H9 (cell line): Measurements from ENCODE around the gene AP4S1. TPM values are rescaled to one million over a fixed set of nuclear protein-coding genes. Genes with fewer than 3 reads are reported as not detected.

Source experiments
- DNase-seq: peaks from one replicate; pipeline ENCODE4 v3.0.0-alpha.2; 2017
- H2AFZ ChIP-seq: one replicate; pipeline ENCODE4 v1.6.1; 2013; ENCODE audit warnings: mild to moderate bottlenecking, low read length, control low read depth, moderate library complexity
- H2AK5ac ChIP-seq: 2 replicates; pipeline ENCODE4 v1.6.1; 2013; ENCODE audit warnings: low read length, control low read depth, mixed read lengths; ENCODE audit not compliant: insufficient read length
- H2BK120ac ChIP-seq: one replicate; pipeline ENCODE4 v1.6.1; 2013; ENCODE audit warnings: low read depth, mild to moderate bottlenecking, low read length, control low read depth, inconsistent platforms; ENCODE audit not compliant: poor library complexity, severe bottlenecking
- H2BK12ac ChIP-seq: 2 replicates; pipeline ENCODE4 v1.6.1; 2013; ENCODE audit warnings: low read length, control low read depth, mixed read lengths, low read depth; ENCODE audit not compliant: insufficient read length
- H2BK15ac ChIP-seq: 2 replicates; pipeline ENCODE4 v1.6.1; 2013; ENCODE audit warnings: low read depth, low read length, control low read depth
- H2BK20ac ChIP-seq: one replicate; pipeline ENCODE4 v1.6.1; 2013; ENCODE audit warnings: low read depth, mild to moderate bottlenecking, low read length, control low read depth, inconsistent platforms; ENCODE audit not compliant: poor library complexity, severe bottlenecking
- H2BK5ac ChIP-seq: 2 replicates; pipeline ENCODE4 v1.6.1; 2013; ENCODE audit warnings: low read length, control low read depth, mixed read lengths; ENCODE audit not compliant: insufficient read length
- H3K14ac ChIP-seq: 2 replicates; pipeline ENCODE4 v1.6.1; 2013; ENCODE audit warnings: low read length, control low read depth; ENCODE audit not compliant: insufficient read depth
- H3K18ac ChIP-seq: 2 replicates; pipeline ENCODE4 v1.6.1; 2013; ENCODE audit warnings: low read depth, mild to moderate bottlenecking, mixed read lengths, low read length, control low read depth; ENCODE audit not compliant: insufficient read length
- H3K23ac ChIP-seq: 2 replicates; pipeline ENCODE4 v1.6.1; 2013; ENCODE audit warnings: low read length, control low read depth, mixed read lengths, low read depth; ENCODE audit not compliant: insufficient read length
- H3K23me2 ChIP-seq: 2 replicates; pipeline ENCODE4 v1.6.1; 2013; ENCODE audit warnings: low read depth, mild to moderate bottlenecking, mixed read lengths, low read length, control low read depth; ENCODE audit not compliant: insufficient read length, poor library complexity, severe bottlenecking
- H3K27ac ChIP-seq: 2 replicates; pipeline ENCODE4 v1.5.1; 2013; ENCODE audit warnings: low read length, control low read depth, mixed read lengths, low read depth; ENCODE audit not compliant: insufficient read length
- H3K27me3 ChIP-seq: 2 replicates; pipeline ENCODE4 v1.6.1; 2013; ENCODE audit warnings: low read length, control low read depth, inconsistent platforms; ENCODE audit not compliant: insufficient read depth
- H3K4ac ChIP-seq: 2 replicates; pipeline ENCODE4 v1.6.1; 2013; ENCODE audit warnings: low read depth, mild to moderate bottlenecking, control low read depth, inconsistent platforms, low read length, moderate library complexity
- H3K4me1 ChIP-seq: 2 replicates; pipeline ENCODE4 v1.6.1; 2013; ENCODE audit warnings: low read length, control low read depth, inconsistent platforms; ENCODE audit not compliant: insufficient read depth
- H3K4me2 ChIP-seq: 2 replicates; pipeline ENCODE4 v1.6.1; 2013; ENCODE audit warnings: low read length, control low read depth, mixed read lengths; ENCODE audit not compliant: insufficient read length, insufficient read depth
- H3K56ac ChIP-seq: 2 replicates; pipeline ENCODE4 v1.6.1; 2013; ENCODE audit warnings: low read depth, mild to moderate bottlenecking, mixed read lengths, low read length, control low read depth; ENCODE audit not compliant: insufficient read length
- H3K79me1 ChIP-seq: 2 replicates; pipeline ENCODE4 v1.6.1; 2013; ENCODE audit warnings: low read depth, mild to moderate bottlenecking, moderate library complexity, low read length, control low read depth, inconsistent platforms; ENCODE audit not compliant: insufficient read depth, poor library complexity, severe bottlenecking
- H3K79me2 ChIP-seq: 2 replicates; pipeline ENCODE4 v1.6.1; 2013; ENCODE audit warnings: low read length, control low read depth, inconsistent platforms; ENCODE audit not compliant: insufficient read depth
- H3K9ac ChIP-seq: 2 replicates; pipeline ENCODE4 v1.6.1; 2013; ENCODE audit warnings: low read length, control low read depth, mixed read lengths; ENCODE audit not compliant: insufficient read length; ENCODE audit errors: extremely low read depth
- H3K9me3 ChIP-seq: one replicate; pipeline ENCODE4 v1.6.1; 2013; ENCODE audit warnings: low read depth, low read length, inconsistent platforms; ENCODE audit not compliant: control insufficient read depth
- H3T11ph ChIP-seq: one replicate; pipeline ENCODE4 v1.6.1; 2013; ENCODE audit warnings: mild to moderate bottlenecking, low read length, control low read depth, inconsistent platforms
- H4K20me1 ChIP-seq: one replicate; pipeline ENCODE4 v1.6.1; 2013; ENCODE audit not compliant: control insufficient read depth, insufficient read length, insufficient read depth
- H4K5ac ChIP-seq: 2 replicates; pipeline ENCODE4 v1.6.1; 2013; ENCODE audit warnings: low read depth, mild to moderate bottlenecking, mixed read lengths, low read length, control low read depth; ENCODE audit not compliant: insufficient read length
- H4K8ac ChIP-seq: replicated peaks from 2 replicates; pipeline ENCODE4 v1.6.1; 2013; ENCODE audit warnings: low read length, control low read depth, mixed read lengths, low read depth; ENCODE audit not compliant: insufficient read length
- H4K91ac ChIP-seq: 2 replicates; pipeline ENCODE4 v1.6.1; 2013; ENCODE audit warnings: low read depth, mild to moderate bottlenecking, moderate library complexity, mixed read lengths, low read length, control low read depth; ENCODE audit not compliant: insufficient read length
- H3K27ac Mint-ChIP-seq, 3 experiments: 2 replicates in 2 of 3; 3 replicates in 1 of 3; pipeline ENCODE4 v1.8.0; 2020 to 2021; ENCODE audit warnings: mixed read lengths in 3 of 3, mild to moderate bottlenecking in 1 of 3, moderate library complexity in 1 of 3
- H3K27me3 Mint-ChIP-seq: 2 replicates; pipeline ENCODE4 v1.8.0; 2021; ENCODE audit warnings: low read depth, mild to moderate bottlenecking, moderate library complexity, mixed read lengths
- H3K36me3 Mint-ChIP-seq, 3 experiments: 2 replicates in 2 of 3; 3 replicates in 1 of 3; pipeline ENCODE4 v1.8.0; 2020 to 2021; ENCODE audit warnings: low read depth in 3 of 3, mixed read lengths in 3 of 3; ENCODE audit not compliant: insufficient read depth in 1 of 3
- H3K4me1 Mint-ChIP-seq, 2 experiments: 2 replicates each; pipeline ENCODE4 v1.8.0; 2020; ENCODE audit warnings: mixed read lengths in 2 of 2
- H3K4me3 Mint-ChIP-seq, 2 experiments: 2 replicates in 1 of 2; 3 replicates in 1 of 2; pipeline ENCODE4 v1.8.0; 2020 to 2021; ENCODE audit warnings: mild to moderate bottlenecking in 2 of 2, mixed read lengths in 2 of 2, moderate library complexity in 1 of 2
- H3K9me3 Mint-ChIP-seq, 2 experiments: 2 replicates in 1 of 2; 3 replicates in 1 of 2; pipeline ENCODE4 v1.8.0; 2020; ENCODE audit warnings: mild to moderate bottlenecking in 2 of 2, mixed read lengths in 2 of 2, moderate library complexity in 1 of 2
- CTCF ChIP-seq: fragments of 200-600 bp; sonication (generic); conservative IDR thresholded peaks from 3 replicates; pipeline ENCODE4 v1.8.0; 2021; ENCODE audit warnings: antibody characterized with exemption, mild to moderate bottlenecking
- WGBS: extraction: QIAGEN DNeasy Blood & Tissue Kit; methylation state at CpG from one replicate; pipeline ENCODE4 v1.1.7; 2013; ENCODE audit warnings: missing lambda C conversion rate, low lambda C conversion rate, mixed read lengths; ENCODE audit not compliant: insufficient read length; ENCODE audit errors: extremely low coverage; 5-methylcytosine and 5-hydroxymethylcytosine counted together
- total RNA-seq: library from RNA; stranded (reverse); gene quantifications from 2 replicates; pipeline ENCODE4 v1.2.1, GENCODE V29; 2021

The AP4S1 gene
- total RNA-seq, 1 experiment from 2014 or later, result 13.7 TPM

- Histone ChIP-seq H3K56ac (no peak overlapping the region), H3K4me2 (no peak overlapping the region), H2BK20ac (no peak overlapping the region), H3K4me1 (no peaks in the 10 kb centered on the region), H3K79me1 (no peaks in the 10 kb centered on the region), H3K23ac (no peak overlapping the region), H3K27ac (no peak overlapping the region), H3T11ph (no peak overlapping the region), H3K23me2 (no peaks in the 10 kb centered on the region), H2BK5ac (no peak overlapping the region), H2BK12ac (no peak overlapping the region), H4K91ac (no peak overlapping the region), H3K27me3 (no peaks in the 10 kb centered on the region), H4K5ac (no peak overlapping the region), H3K79me2 (no peaks in the 10 kb centered on the region), H2BK15ac (no peak overlapping the region), H3K18ac (no peak overlapping the region), H2BK120ac (no peak overlapping the region), H4K20me1 (no peaks in the 10 kb centered on the region), H3K14ac (no peak overlapping the region), H2AK5ac (no peak overlapping the region), H2AFZ (no peak overlapping the region), H3K9me3 (no peaks in the 10 kb centered on the region), H4K8ac (no peak overlapping the region), H3K4ac (no peak overlapping the region), H3K9ac (no peak overlapping the region)
- DNase-seq, result no peak
- H3K36me3 Mint-ChIP-seq, result peaks cover 0 to 5% (median 0%) of the 10 kb centered on the region in 3 experiments; a peak in 1 of 7 replicates
- H3K9me3 Mint-ChIP-seq, result no peaks in the 10 kb centered on the region
- H3K27me3 Mint-ChIP-seq, result no peaks in the 10 kb centered on the region
- no peak for TF ChIP-seq CTCF
- 0 out of 4 replicates have a peak, but pooled peaks cover 2 to 4% of the 10 kb centered on the region in 2 experiments for H3K4me1 Mint-ChIP-seq
- H3K27ac Mint-ChIP-seq, result no peak overlapping the region
- no peak overlapping the region for H3K4me3 Mint-ChIP-seq
- no CpG with 5 or more reads among the region's 3 CpGs for WGBS
These were observed 58.3 kb downstream of the AP4S1 start for GRCh38 chr14:31083781-31084180.
